ENCODE results near the gene CXADR.
"Not testable (repeated sequence)": the region's sequence is repeated elsewhere in the genome, so short reads cannot be mapped to it uniquely, and the experiment has no call there.

CXADR gene

DNA sequence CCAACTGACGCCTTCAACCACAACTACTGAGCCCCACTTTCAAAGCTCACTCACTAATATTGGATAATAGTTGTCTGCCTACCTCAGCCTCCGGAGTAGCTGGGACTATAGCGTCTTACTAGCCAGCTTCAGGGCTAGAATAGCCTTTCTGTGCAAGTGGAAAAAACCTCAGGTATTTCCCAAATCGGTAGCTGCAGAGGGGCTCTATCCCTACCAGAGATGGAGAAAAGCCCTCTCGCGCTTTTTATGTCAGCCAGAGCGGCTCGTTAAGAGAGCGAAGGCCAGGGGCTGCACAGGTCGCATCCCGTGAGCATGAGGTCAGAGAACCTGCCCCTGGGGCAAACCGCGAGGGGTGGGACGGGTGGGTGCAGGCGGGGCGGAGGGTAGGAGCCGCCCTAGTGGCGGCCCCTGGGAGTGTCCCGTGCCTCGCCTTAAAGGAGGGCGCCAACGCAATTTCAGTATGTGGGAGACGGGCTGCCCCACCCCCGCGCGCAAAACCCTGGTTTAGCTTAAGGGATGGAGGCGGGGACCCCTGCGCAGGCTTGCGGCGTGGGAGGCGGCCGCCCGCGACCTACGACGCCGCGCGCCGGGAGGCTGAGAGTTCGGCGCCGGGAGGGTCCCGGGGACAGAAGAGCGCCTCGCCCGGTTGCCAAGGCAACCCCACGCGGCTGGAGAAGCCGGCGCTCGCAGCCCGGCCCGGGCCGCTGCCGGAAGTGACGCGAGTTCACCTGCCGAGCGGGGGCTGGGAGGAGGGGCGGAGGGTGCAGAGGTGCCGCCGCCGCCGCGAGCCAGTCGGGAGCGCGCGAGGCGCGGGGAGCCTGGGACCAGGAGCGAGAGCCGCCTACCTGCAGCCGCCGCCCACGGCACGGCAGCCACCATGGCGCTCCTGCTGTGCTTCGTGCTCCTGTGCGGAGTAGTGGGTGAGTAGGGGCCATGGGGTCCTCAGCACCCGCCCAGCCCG is at the start of gene CXADR:
Gene CXADR (plus strand): TSS at position 791 of the 961 bp plus-strand sequence. CDS start 87 bp downstream, at position 878.
- Histone ChIP-seq H3K9me3 (peaks cover 14% of the 10 kb centered on the region), H3K4me3 (peak within 1 kb of the TSS; percentile 67), H3K9ac (no peak within 1 kb of the TSS), H3K4me1 (no peaks in the 10 kb centered on the region), H3K4me2 (peak within 1 kb of the TSS; percentile 73), H4K20me1 (no peaks in the 10 kb centered on the region), H3K27ac (no peak within 1 kb of the TSS), H3K36me3 (no peaks in the 10 kb centered on the region), H3K27me3 (peaks cover 17% of the 10 kb centered on the region)
- TF ChIP-seq Cebpa-rat (IDR thresholded peaks at IDR 0.05): no peak

DNA sequence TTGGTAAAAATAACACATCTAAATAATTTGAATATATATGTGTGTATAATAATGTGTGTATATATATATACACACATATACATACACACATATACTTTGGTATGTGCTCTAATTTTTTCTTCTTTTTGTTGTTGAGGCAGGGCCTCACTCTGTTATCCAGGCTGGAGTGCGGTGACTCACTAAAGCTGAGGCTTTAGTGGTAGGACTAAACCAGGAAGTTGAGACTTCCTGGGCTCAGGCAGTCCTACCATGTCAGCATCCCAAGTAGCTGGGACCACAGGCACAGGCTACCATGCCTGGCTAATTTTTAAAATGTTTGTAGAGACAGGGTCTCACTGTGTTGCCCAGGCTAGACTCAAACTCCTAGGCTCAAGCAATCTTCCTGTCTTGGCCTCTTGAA is 46.7 kb upstream of the CXADR start:
- H3K27ac ChIP-seq: no peak overlapping the region
- H3K4me1 ChIP-seq: no peaks in the 10 kb centered on the region
- no peak overlapping the region for H3K4me3 ChIP-seq
- H3K36me3 ChIP-seq: no peaks in the 10 kb centered on the region
- no peak overlapping the region for H3K4me2 ChIP-seq
- H4K20me1 ChIP-seq: no peaks in the 10 kb centered on the region
- H3K27me3 ChIP-seq: no peaks in the 10 kb centered on the region
- no peak for TF ChIP-seq Cebpa-rat (IDR thresholded peaks at IDR 0.05)
- H3K9me3 ChIP-seq: no peaks in the 10 kb centered on the region
- H3K9ac ChIP-seq: no peak overlapping the region

DNA sequence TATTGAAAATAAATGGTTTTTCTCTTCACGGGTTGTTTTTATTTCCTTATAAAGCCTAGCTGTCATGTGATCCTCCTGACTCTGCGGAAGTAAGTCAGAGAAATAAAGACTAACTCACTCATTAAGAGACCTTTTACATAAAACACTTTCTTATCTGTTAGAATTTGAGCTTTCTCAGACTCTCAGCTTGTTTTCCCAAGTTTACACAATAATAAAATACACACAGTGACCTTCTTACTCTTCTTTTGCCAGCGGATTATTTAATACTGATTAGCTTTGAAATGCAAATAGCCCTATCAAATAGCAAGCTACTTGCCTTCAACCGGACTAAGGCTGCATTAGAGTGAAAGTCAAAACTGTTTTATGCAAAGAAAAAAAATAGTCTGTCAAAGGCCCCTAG is 45.5 kb upstream of the CXADR start:
- no peak overlapping the region for H3K4me2 ChIP-seq
- H3K9ac ChIP-seq: no peak overlapping the region
- no peaks in the 10 kb centered on the region for H3K4me1 ChIP-seq
- H3K27me3 ChIP-seq: no peaks in the 10 kb centered on the region
- no peak overlapping the region for H3K27ac ChIP-seq
- H3K36me3 ChIP-seq: no peaks in the 10 kb centered on the region
- no peak overlapping the region for H3K4me3 ChIP-seq
- H3K9me3 ChIP-seq: no peaks in the 10 kb centered on the region
- H4K20me1 ChIP-seq: no peaks in the 10 kb centered on the region
- TF ChIP-seq Cebpa-rat (IDR thresholded peaks at IDR 0.05): no peak

DNA sequence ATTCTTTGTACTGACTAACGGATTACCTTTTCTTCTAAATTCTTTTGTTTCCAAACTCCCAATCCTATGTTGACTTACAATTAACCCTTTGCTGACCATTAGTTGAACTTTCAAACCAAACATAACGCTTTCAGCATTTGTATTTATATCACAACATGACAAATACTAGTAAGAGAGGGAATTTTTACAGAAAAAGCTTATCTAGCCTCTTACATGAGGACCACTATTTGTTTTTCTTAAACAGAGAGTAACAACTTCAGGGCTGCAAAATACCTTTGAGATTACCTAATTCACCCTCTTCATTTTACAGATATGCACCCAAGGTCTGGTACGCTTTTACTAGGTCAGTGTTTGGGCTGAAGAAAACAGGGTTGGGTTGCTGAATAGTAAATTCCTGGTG is 45.0 kb upstream of the CXADR start:
- Histone ChIP-seq H3K36me3 (no peaks in the 10 kb centered on the region), H3K9me3 (no peaks in the 10 kb centered on the region), H3K4me2 (no peak overlapping the region), H3K27me3 (no peaks in the 10 kb centered on the region), H3K9ac (no peak overlapping the region), H3K4me1 (no peaks in the 10 kb centered on the region), H3K4me3 (no peak overlapping the region), H3K27ac (no peak overlapping the region), H4K20me1 (no peaks in the 10 kb centered on the region)
- no peak for TF ChIP-seq Cebpa-rat (IDR thresholded peaks at IDR 0.05)

DNA sequence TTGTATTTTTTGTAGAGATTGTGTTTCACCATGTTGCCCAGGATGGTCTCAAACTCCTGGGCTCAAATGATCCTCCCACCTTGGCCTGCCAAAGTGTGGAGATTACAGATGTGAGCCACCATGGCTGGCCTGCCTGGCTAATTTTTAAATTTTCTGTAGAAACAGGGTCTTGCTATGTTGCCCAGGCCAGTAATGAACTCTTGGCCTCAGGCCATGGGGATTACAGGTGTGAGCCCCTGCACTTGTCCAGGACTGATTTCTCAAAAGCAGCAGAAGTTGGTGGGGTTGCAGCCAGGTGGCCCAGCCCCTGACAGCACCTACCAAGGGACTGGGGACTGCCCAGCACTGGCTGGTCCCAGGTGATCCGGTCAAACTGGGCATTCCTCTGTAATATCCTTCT is 44.1 kb upstream of the CXADR start:
- no peak for TF ChIP-seq Cebpa-rat (IDR thresholded peaks at IDR 0.05)
- Histone ChIP-seq H3K27ac (no peak overlapping the region), H3K4me3 (no peak overlapping the region), H4K20me1 (no peaks in the 10 kb centered on the region), H3K9ac (no peak overlapping the region), H3K27me3 (no peaks in the 10 kb centered on the region), H3K9me3 (no peaks in the 10 kb centered on the region), H3K4me1 (no peaks in the 10 kb centered on the region), H3K4me2 (no peak overlapping the region), H3K36me3 (no peaks in the 10 kb centered on the region)

DNA sequence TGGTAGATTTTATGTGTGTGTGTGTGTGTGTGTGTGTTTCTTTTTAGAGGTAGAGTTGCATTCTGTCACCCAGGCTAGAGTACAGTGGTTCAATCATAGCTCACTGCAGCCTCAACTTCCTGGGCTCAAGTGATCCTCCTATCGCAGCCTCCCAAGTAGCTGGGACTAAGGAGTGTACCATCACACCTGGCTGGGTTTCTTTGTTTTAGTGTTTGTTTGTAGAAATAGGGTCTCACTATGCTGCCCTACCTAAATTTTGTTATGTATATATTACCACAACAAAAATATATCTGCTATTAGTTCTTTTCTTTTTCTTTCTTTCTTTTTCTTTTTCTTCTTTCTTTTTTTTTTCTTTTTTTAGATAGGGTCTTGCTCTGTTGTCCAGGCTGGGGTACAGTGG is 43.1 kb upstream of the CXADR start:
- Histone ChIP-seq H3K27ac (no peak overlapping the region), H3K36me3 (no peaks in the 10 kb centered on the region), H3K9ac (no peak overlapping the region), H3K4me2 (no peak overlapping the region), H3K4me1 (no peaks in the 10 kb centered on the region), H3K27me3 (no peaks in the 10 kb centered on the region), H3K4me3 (no peak overlapping the region), H4K20me1 (no peaks in the 10 kb centered on the region), H3K9me3 (no peaks in the 10 kb centered on the region)
- no peak for TF ChIP-seq Cebpa-rat (IDR thresholded peaks at IDR 0.05)

DNA sequence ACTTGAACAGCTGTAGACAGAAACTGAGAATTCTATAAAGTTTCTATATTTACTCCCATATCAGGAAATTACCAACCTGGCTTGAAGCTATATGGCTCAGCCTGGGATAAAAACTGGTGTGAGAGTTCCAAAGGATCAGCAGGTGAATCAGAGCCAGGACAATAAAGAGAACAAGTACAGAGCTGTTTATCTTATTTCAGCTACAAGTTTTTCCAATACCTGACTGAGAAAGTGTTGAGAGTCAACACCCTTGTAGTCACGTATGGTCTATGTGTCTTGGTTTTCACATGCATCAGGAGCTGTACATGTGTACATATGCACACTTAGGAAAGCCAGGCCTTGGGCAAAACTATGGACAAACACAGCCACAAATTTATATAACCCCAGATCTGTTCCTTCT is 40.7 kb upstream of the CXADR start:
- Histone ChIP-seq H3K9ac (no peak overlapping the region), H3K4me3 (no peak overlapping the region), H3K4me2 (no peak overlapping the region), H3K4me1 (no peaks in the 10 kb centered on the region), H4K20me1 (no peaks in the 10 kb centered on the region), H3K36me3 (no peaks in the 10 kb centered on the region), H3K27me3 (no peaks in the 10 kb centered on the region), H3K9me3 (no peaks in the 10 kb centered on the region), H3K27ac (no peak overlapping the region)
- TF ChIP-seq Cebpa-rat (IDR thresholded peaks at IDR 0.05): no peak

DNA sequence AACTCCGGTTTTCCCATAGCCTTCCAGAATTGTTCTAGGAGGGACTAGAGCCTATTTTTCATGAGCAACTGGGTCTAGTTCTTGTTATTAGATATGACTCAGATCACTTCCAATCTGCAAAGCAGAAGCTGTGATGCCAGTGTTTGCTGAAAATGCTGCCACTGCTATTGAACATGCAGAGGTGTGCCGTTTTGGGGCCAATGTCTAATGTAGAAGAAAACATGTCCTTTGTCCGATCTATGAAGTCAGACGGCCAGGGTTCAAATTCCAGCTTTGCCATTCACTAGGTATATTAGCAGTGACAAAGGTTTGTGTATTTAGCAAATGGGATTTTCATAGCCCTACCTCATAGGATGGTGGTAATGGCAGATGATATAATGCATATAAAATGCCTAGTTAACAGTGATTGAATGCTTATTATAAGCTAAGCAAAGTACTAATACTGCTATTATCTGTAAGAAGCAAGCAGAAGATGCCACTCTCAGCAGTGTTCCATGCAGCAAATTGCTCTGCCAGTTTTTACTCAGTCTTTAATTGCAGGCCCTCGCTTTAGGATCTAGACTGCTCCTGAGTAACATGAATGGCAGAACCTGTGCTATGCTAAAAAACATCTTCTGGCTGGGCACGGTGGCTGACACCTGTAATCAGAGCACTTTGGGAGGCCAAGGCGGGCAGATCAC is 40.1 kb upstream of the CXADR start:
- H3K9me3 ChIP-seq: no peaks in the 10 kb centered on the region
- H3K27me3 ChIP-seq: no peaks in the 10 kb centered on the region
- no peaks in the 10 kb centered on the region for H3K4me1 ChIP-seq
- no peak overlapping the region for H3K27ac ChIP-seq
- no peaks in the 10 kb centered on the region for H4K20me1 ChIP-seq
- TF ChIP-seq Cebpa-rat (IDR thresholded peaks at IDR 0.05): no peak
- H3K36me3 ChIP-seq: no peaks in the 10 kb centered on the region
- no peak overlapping the region for H3K4me3 ChIP-seq
- no peak overlapping the region for H3K9ac ChIP-seq
- H3K4me2 ChIP-seq: no peak overlapping the region

DNA sequence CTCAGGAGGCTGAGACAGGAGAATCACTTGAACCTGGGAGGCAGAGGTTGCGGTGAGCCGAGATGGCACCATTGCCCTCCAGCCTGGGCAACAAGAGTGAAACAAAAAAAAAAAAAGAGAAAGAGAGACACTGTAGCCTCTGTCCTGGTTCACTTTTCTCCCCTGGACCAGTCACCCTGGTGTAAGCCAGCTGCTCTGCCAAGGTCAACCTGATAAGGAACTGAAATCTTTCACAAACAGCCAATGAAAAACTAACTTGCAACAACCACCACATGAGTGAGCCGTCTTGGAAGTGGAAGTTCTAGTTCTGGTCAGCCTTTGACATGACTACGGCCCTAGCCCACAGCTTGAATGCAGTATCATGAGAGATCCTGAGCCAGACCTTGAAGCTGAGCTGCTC is 36.8 kb upstream of the CXADR start:
- no peak overlapping the region for H3K4me3 ChIP-seq
- H3K4me2 ChIP-seq: no peak overlapping the region
- no peaks in the 10 kb centered on the region for H3K27me3 ChIP-seq
- H3K4me1 ChIP-seq: no peaks in the 10 kb centered on the region
- H3K27ac ChIP-seq: no peak overlapping the region
- no peak for TF ChIP-seq Cebpa-rat (IDR thresholded peaks at IDR 0.05)
- no peaks in the 10 kb centered on the region for H3K36me3 ChIP-seq
- no peaks in the 10 kb centered on the region for H4K20me1 ChIP-seq
- H3K9ac ChIP-seq: no peak overlapping the region
- H3K9me3 ChIP-seq: no peaks in the 10 kb centered on the region

DNA sequence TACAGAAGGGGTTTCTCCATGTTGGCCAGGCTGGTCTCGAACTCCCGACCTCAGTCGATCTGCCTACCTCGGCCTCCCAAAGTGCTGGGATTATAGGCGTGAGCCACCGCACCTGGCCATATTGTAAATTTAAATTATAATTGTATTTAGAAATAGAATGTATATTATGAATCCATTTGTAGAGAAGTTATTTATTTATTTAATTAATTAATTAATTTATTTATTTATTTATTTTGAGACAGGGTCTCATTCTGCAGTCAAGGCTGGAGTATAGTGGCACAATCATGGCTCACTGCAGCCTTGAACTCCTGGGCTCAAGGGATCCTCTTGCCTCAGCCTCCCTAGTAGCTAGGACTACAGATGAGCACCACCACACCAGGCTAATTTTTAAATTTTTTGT is 34.7 kb upstream of the CXADR start:
- H3K36me3 ChIP-seq, H3K4me1 ChIP-seq, H3K27me3 ChIP-seq, H3K9me3 ChIP-seq, H3K9ac ChIP-seq, H4K20me1 ChIP-seq, H3K27ac ChIP-seq, H3K4me2 ChIP-seq, H3K4me3 ChIP-seq: not testable (repeated sequence)
